Measurements from ENCODE around the gene SYT6. TPM values are rescaled to one million over a fixed set of nuclear protein-coding genes. Genes with fewer than 3 reads are reported as not detected.

Gene SYT6
- total and polyA plus RNA-seq, 11 donors, result 0.08 to 0.77 (median 0.15) TPM; not detected in 7

GRCh38 chr1:114152508-114153260 is 985 bp downstream of the SYT6 start:
- H3K27ac ChIP-seq, result no peak overlapping the region
- no peaks in the 10 kb centered on the region for H3K36me3 ChIP-seq
- H3K9me3 ChIP-seq, result no peaks in the 10 kb centered on the region
- WGBS, 4 donors, result 0 to 1% (median 1%) methylated on average over 29 to 89 of the region's 89 CpGs
- DNase-seq (peak in 4 of 5 donors; percentile 25 to 48 (median 39)), ATAC-seq (peak in 3 of 4 donors; percentile 64 to 82 (median 69))
- TF ChIP-seq POLR2A (IDR thresholded peaks at IDR 0.05) (no peak), CTCF (IDR thresholded peaks at IDR 0.05) (no peak)
- peaks cover 41 to 98% (median 67%) of the 10 kb centered on the region in 9 donors for H3K27me3 ChIP-seq
- intact Hi-C loops (cut with DNase I), result loop anchor here in 2 of 10 donors (10.0 kb wide), 2 partner anchors 122 to 168 kb away; no protein-coding TSS in a partner anchor
- H3K4me3 ChIP-seq, result peak overlapping the region; percentile 3 to 59 (median 48)
- peaks cover 0 to 33% (median 22%) of the 10 kb centered on the region in 12 donors for H3K4me1 ChIP-seq

GRCh38 chr1:114152089-114152507 is 1.6 kb downstream of the SYT6 start:
- H3K36me3 ChIP-seq, result no peaks in the 10 kb centered on the region
- 12 to 18% (median 12%) methylated on average over 13 to 20 of the region's 20 CpGs for WGBS, 4 donors
- H3K27ac ChIP-seq, result no peak overlapping the region
- ATAC-seq, result peak in 1 of 4 donors; percentile 8
- no peak for TF ChIP-seq CTCF (IDR thresholded peaks at IDR 0.05)
- TF ChIP-seq POLR2A (IDR thresholded peaks at IDR 0.05), result no peak
- H3K4me3 ChIP-seq, result peak overlapping the region; percentile 3 to 59 (median 48)
- H3K9me3 ChIP-seq, result no peaks in the 10 kb centered on the region
- DNase-seq, result no peak
- peaks cover 41 to 100% (median 62%) of the 10 kb centered on the region in 9 donors for H3K27me3 ChIP-seq
- intact Hi-C loops (cut with DNase I), result loop anchor here in 2 of 10 donors (10.0 kb wide), 2 partner anchors 123 to 167 kb away; no protein-coding TSS in a partner anchor
- H3K4me1 ChIP-seq, result peaks cover 0 to 33% (median 22%) of the 10 kb centered on the region in 12 donors

GRCh38 chr1:114150016-114150415 is 3.7 kb downstream of the SYT6 start:
- no peak for DNase-seq

More at GRCh38 chr1:114150016-114150415, 3.7 kb downstream of the SYT6 start:
- H3K27ac ChIP-seq, result no peak overlapping the region
- H3K9me3 ChIP-seq, result no peaks in the 10 kb centered on the region
- no peak for ATAC-seq
- TF ChIP-seq CTCF (IDR thresholded peaks at IDR 0.05) (no peak), POLR2A (IDR thresholded peaks at IDR 0.05) (no peak)
- peaks cover 31 to 82% (median 50%) of the 10 kb centered on the region in 9 donors for H3K27me3 ChIP-seq
- no peak overlapping the region for H3K4me3 ChIP-seq
- WGBS, 4 donors, result 71 to 88% (median 80%) methylated on average over 2 of the region's 2 CpGs
- H3K4me1 ChIP-seq, result peaks cover 0 to 32% (median 22%) of the 10 kb centered on the region in 12 donors
- intact Hi-C loops (cut with DNase I), result loop anchor here in 2 of 10 donors (10.0 kb wide), 2 partner anchors 125 to 165 kb away; no protein-coding TSS in a partner anchor
- H3K36me3 ChIP-seq, result no peaks in the 10 kb centered on the region
